Mucosa of descending colon (tissue), 3 donors: ENCODE data around the gene ACYP2. TPM values are rescaled to one million over a fixed set of nuclear protein-coding genes. Genes with fewer than 3 reads are reported as not detected.
"Not testable (repeated sequence)": the region's sequence is repeated elsewhere in the genome, so short reads cannot be mapped to it uniquely, and the experiment has no call there.

Source experiments
- ATAC-seq: fragments of 200-7000 bp; cut with Tn5 transposase; one replicate; pipeline ENCODE4 v1.9.1; 2020; ENCODE audit warnings: mild to moderate bottlenecking, moderate library complexity
- DNase-seq, 3 donors: peaks; one replicate each; pipeline ENCODE4 v3.0.0-alpha.2; 2020
- H3K36me3 ChIP-seq: fragments of 200-600 bp; one replicate; pipeline ENCODE4 v1.8.0; 2021; ENCODE audit warnings: low read depth, mild to moderate bottlenecking
- H3K4me1 ChIP-seq: fragments of 200-600 bp; one replicate; pipeline ENCODE4 v1.8.0; 2021; ENCODE audit warnings: low read depth, mild to moderate bottlenecking
- H3K4me3 ChIP-seq: fragments of 200-600 bp; one replicate; pipeline ENCODE4 v1.8.0; 2021; ENCODE audit warnings: mild to moderate bottlenecking
- H3K9me3 ChIP-seq: fragments of 200-600 bp; one replicate; pipeline ENCODE4 v1.8.0; 2021; ENCODE audit warnings: mild to moderate bottlenecking
- intact Hi-C, 2 donors: fragments of 100-400 bp; cut with DNase I in 1 of 2; cut with micrococcal nuclease in 1 of 2; formaldehyde crosslinking; loops; one replicate each; pipeline versions ENCODE4 v1.11.0 to v1.11.1; 2022; cut with DNase I, micrococcal nuclease
- total RNA-seq, 3 donors: library from RNA; stranded (reverse); fragmentation: NEBNext Ultra II Directional in 2 of 3; extraction: Animal tissue kit (Norgen Biotek cat#: 25700) in 2 of 3; gene quantifications; one replicate each; pipeline versions ENCODE4 v1.2.1 to v1.2.4, GENCODE V29; 2021 to 2023
- TF ChIP-seq, protein P1 (sequence below): fragments of 200-600 bp; IDR thresholded peaks from one replicate; pipeline ENCODE4 v1.8.0; 2022; ENCODE audit warnings: antibody characterized with exemption, mild to moderate bottlenecking
- donor health status: DM: no; HTN: no; CAD: no; lungs with moderate emphysema.
- donor health status: DM: no; HTN: no; CAD: no.
- donor health status: DM: no; HTN: yes; CAD: no.

The ACYP2 gene
- total RNA-seq, 3 donors from 2014 or later, result 10.7 to 17.8 (median 13.8) TPM

DNA sequence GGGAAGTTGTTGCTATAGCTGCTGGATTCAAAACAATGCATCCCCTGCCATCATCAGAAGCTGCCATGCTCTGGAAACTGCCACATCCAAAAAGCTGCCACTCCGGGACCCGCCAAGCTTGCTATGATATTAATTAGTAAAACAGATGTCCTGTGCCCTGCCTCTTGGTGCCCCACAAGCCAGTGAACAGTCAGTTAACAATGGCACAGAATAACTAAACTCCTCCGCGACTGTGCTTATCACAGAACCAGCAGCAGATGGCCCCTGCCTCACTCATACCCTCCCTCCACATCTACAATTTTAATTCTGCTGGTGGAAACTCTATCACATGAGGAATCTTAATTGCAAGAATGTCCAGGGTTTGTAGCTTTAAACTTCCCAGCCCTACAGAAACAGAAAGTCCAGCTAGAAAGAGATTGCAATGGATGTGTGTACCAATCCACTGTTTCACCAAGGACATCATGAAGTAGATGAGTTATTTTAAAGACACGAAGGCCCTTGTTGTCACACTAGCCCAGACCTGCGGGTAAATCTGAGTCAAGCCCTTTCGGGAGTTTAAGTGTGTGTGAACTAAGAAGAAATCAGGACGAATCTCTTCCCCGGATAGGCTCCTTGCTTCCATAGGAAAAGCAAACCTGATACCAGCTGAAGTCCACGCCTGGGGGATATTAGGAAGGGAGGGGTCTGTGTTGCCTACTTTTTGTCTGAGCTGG is 7.4 kb upstream of the ACYP2 start:
- H3K4me1 ChIP-seq, result no peaks in the 10 kb centered on the region
- intact Hi-C loops, result no loop called here
- no peak for DNase-seq

DNA sequence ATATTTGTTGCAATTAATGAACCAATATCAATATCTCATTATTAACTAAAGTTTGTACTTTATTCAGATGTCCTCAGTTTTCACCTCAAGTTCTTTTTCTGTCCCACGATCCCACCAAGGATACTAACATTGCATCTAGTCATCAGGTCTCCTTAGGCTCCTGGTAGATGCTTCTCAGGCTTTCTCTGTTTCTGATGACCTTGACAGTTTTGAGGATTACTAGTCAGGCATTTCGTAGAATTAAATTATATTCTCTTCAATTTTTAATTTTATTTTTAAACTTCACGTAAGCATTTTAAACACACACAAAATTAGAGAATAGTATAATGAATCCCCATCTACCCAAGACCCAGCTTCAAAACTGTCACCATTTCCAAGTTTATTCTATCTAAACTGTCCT is 5.6 kb upstream of the ACYP2 start:
- ATAC-seq (no peak), DNase-seq (no peak)
- Histone ChIP-seq H3K4me1 (no peaks in the 10 kb centered on the region), H3K36me3 (no peaks in the 10 kb centered on the region), H3K9me3 (no peaks in the 10 kb centered on the region), H3K4me3 (no peak overlapping the region)
- intact Hi-C loops, result no loop called here
- TF ChIP-seq, protein P1, sequence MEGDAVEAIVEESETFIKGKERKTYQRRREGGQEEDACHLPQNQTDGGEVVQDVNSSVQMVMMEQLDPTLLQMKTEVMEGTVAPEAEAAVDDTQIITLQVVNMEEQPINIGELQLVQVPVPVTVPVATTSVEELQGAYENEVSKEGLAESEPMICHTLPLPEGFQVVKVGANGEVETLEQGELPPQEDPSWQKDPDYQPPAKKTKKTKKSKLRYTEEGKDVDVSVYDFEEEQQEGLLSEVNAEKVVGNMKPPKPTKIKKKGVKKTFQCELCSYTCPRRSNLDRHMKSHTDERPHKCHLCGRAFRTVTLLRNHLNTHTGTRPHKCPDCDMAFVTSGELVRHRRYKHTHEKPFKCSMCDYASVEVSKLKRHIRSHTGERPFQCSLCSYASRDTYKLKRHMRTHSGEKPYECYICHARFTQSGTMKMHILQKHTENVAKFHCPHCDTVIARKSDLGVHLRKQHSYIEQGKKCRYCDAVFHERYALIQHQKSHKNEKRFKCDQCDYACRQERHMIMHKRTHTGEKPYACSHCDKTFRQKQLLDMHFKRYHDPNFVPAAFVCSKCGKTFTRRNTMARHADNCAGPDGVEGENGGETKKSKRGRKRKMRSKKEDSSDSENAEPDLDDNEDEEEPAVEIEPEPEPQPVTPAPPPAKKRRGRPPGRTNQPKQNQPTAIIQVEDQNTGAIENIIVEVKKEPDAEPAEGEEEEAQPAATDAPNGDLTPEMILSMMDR, result no peak

More for the DNA sequence above, 7.4 kb upstream of the ACYP2 start:
- TF ChIP-seq, protein P1, result no peak
- no peak for ATAC-seq
- Histone ChIP-seq H3K4me3 (no peak overlapping the region), H3K36me3 (no peaks in the 10 kb centered on the region), H3K9me3 (no peaks in the 10 kb centered on the region)

DNA sequence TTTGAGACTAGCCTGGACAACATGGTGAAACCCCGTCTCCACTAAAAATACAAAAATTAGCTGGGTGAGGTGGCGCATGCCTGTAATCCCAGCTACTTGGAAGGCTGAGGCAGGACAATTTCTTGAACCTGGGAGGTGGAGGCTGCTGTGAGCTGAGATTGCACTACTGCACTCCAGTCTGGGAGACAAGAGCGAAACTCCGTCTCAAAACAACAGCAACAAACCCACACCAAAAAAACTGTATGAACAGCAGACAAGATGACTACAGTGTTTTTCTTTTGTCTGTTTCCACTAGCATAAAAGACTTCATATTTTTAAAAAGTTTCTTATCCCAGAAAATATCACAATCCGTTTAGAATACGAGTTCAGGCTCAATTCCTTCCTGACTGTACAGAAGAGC is 936 bp upstream of the ACYP2 start:
- H3K4me1 ChIP-seq, intact Hi-C loops, DNase-seq, H3K9me3 ChIP-seq, ATAC-seq, H3K36me3 ChIP-seq, H3K4me3 ChIP-seq: not testable (repeated sequence)

- ATAC-seq (no peak), DNase-seq (no peak)
- H3K4me3 ChIP-seq, result no peak overlapping the region
- no peaks in the 10 kb centered on the region for H3K4me1 ChIP-seq
- TF ChIP-seq, protein P1, result no peak
- H3K36me3 ChIP-seq, result no peaks in the 10 kb centered on the region
- intact Hi-C loops, result no loop called here
- no peaks in the 10 kb centered on the region for H3K9me3 ChIP-seq
Measured at GRCh38 chr2:54114936-54115283, 505 bp upstream of the ACYP2 start.

GRCh38 chr2:54116598-54116997 is 1.2 kb downstream of the ACYP2 start:
- intact Hi-C loops, H3K36me3 ChIP-seq, H3K4me1 ChIP-seq, H3K4me3 ChIP-seq, H3K9me3 ChIP-seq, ATAC-seq, DNase-seq: not testable (repeated sequence)

DNA sequence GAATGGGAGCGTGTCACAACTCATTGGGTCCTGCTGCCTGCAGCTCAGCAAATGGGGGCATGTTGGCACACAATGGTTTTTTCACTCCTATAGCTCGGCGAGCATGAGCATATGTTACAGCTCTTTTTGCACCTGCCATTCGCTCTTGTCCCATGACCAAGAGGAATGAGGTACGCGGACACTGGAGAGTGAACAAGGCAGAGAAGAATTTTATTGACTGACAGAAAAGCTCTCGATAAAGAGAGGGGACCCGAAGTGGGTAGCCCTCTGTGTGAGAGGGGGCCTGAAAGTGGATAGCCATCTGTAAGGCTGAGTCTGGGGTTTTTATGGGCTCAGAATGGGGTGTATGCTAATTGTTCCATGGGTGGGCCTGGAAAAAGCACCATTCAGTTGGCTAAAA is 5.5 kb downstream of the ACYP2 start:
- intact Hi-C loops, result no loop called here
- H3K9me3 ChIP-seq, result peaks cover 7% of the 10 kb centered on the region
- TF ChIP-seq, protein P1, result no peak
- DNase-seq (no peak), ATAC-seq (no peak)
- no peaks in the 10 kb centered on the region for H3K4me1 ChIP-seq
- no peaks in the 10 kb centered on the region for H3K36me3 ChIP-seq
- no peak overlapping the region for H3K4me3 ChIP-seq
